ENCODE measurements around the gene VSIG10.
"Not testable (repeated sequence)": the region's sequence is repeated elsewhere in the genome, so short reads cannot be mapped to it uniquely, and the experiment has no call there.

The VSIG10 gene

GRCh38 chr12:118107011-118107410, 3.2 kb upstream of the VSIG10 start:
- DNase-seq (ENCODE audit: low read depth), result no peak

GRCh38 chr12:118103201-118103600, 610 bp downstream of the VSIG10 start:
- peak; percentile 17 for DNase-seq (ENCODE audit: low read depth)

GRCh38 chr12:118102609-118103008, 1.2 kb downstream of the VSIG10 start:
- no peak for DNase-seq (ENCODE audit: low read depth)

GRCh38 chr12:118102070-118102469, 1.7 kb downstream of the VSIG10 start:
- DNase-seq (ENCODE audit: low read depth), result peak; percentile 53

- no peak for DNase-seq (ENCODE audit: low read depth)
Measured at GRCh38 chr12:118101051-118101450, 2.8 kb downstream of the VSIG10 start.

GRCh38 chr12:118098911-118099671, 4.7 kb downstream of the VSIG10 start:
- DNase-seq (ENCODE audit: low read depth), result no peak

- no peak for DNase-seq (ENCODE audit: low read depth)
Measured at GRCh38 chr12:118098401-118098800, 5.4 kb downstream of the VSIG10 start.

GRCh38 chr12:118094039-118094438, 9.8 kb downstream of the VSIG10 start:
- no peak for DNase-seq (ENCODE audit: low read depth)

GRCh38 chr12:118089782-118090181, 14.0 kb downstream of the VSIG10 start:
- DNase-seq (ENCODE audit: low read depth), result no peak

GRCh38 chr12:118082161-118082560, 21.6 kb downstream of the VSIG10 start:
- no peak for DNase-seq (ENCODE audit: low read depth)

GRCh38 chr12:118081521-118081920, 22.3 kb downstream of the VSIG10 start:
- not testable (repeated sequence) for DNase-seq (ENCODE audit: low read depth)

- no peak for DNase-seq (ENCODE audit: low read depth)
Measured at GRCh38 chr12:118073768-118074167, 30.0 kb downstream of the VSIG10 start.

GRCh38 chr12:118070650-118071049, 33.2 kb downstream of the VSIG10 start:
- DNase-seq (ENCODE audit: low read depth), result no peak

- DNase-seq (ENCODE audit: low read depth), result no peak
Measured at GRCh38 chr12:118068445-118068844, 35.4 kb downstream of the VSIG10 start.

- no peak for DNase-seq (ENCODE audit: low read depth)
Measured at GRCh38 chr12:118065380-118065779, 38.4 kb downstream of the VSIG10 start.

- DNase-seq (ENCODE audit: low read depth), result no peak
Measured at GRCh38 chr12:118064608-118065007, 39.2 kb downstream of the VSIG10 start.

GRCh38 chr12:118063576-118064391, 40.0 kb downstream of the VSIG10 start:
- DNase-seq (ENCODE audit: low read depth), result peak; percentile 43

GRCh38 chr12:118061873-118062843, 41.7 kb downstream of the VSIG10 start:
- DNase-seq (ENCODE audit: low read depth), result peak; percentile 80

- peak; percentile 70 for DNase-seq (ENCODE audit: low read depth)
Measured at GRCh38 chr12:118061011-118061872, 42.6 kb downstream of the VSIG10 start, which contains the start of gene WSB2. Gene WSB2, minus strand, starts transcription at chr12:118061179. Its CDS starts 131 bp downstream, at chr12:118061048.

GRCh38 chr12:118060301-118061010, 43.4 kb downstream of the VSIG10 start:
- peak; percentile 55 for DNase-seq (ENCODE audit: low read depth)

Data from EH (cell line).